ENCODE measurements around the gene ATP1B3.
"Not testable (repeated sequence)": the region's sequence is repeated elsewhere in the genome, so short reads cannot be mapped to it uniquely, and the experiment has no call there.

Gene ATP1B3

DNA sequence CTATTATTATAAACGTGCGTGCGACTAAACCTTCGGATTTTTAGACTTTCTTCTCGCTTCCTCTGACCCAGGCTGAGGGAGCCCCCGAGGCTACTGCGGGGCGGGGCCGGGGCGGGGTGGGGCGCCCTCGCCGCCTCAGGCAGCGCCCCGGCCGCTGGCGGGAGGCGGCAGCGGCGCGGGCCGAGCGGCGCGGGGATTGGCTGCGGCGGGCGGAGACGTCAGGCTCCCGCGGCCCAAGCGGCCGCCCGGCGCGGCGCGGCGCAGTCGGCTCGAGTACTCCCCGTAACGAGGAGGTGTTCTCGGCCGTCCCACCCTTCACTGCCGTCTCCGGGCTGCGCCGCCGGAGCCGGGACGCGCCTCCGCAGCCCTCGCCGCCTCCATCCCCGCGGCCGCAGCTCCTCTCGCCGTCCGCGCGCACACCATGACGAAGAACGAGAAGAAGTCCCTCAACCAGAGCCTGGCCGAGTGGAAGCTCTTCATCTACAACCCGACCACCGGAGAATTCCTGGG lies at the start of gene ATP1B3:
TSS of gene ATP1B3 (plus strand) at position 263 of the 510 bp plus-strand sequence. CDS start at position 422, 159 bp downstream.
- DNase-seq, result peak; percentile 76 to 80

DNA sequence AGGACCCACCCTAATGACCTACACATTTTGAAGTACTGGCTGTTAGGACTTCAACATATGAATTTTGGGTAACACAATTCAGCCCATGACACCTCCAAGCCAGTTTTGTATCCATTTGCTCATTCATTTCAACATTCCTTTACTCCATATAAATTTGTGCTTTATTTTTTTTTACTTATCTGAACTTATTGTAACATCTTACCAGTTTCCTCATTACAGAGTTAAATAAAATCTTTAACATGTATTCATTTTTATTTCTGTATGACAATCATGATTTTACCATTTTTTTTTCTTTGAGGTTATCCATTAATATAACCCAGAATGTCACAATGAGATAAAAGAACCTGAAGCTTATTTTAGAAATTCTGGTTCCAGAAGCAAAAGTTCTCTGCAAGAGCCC lies 48.0 kb upstream of the ATP1B3 start:
- no peak for DNase-seq

DNA sequence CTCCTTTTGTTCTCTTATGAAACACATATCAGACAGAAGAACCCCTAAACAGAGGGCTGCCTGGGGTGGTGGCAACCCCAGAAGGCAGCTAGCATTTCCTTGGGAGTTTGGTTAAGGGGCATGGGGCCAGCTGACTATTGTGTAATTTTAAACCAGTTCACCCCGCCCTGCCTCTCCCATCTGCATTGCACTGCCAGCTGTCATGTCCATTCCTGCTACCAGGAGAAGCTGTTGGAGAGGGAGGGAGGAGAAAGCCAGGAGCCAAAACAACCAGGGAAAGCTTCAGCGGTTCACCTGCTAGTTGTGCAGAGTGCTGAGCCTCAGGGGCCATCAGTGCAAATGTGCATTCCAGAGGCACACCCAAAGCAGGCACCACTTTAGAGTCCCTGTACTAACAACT lies 47.6 kb upstream of the ATP1B3 start:
- peak; percentile 88 to 95 for DNase-seq

DNA sequence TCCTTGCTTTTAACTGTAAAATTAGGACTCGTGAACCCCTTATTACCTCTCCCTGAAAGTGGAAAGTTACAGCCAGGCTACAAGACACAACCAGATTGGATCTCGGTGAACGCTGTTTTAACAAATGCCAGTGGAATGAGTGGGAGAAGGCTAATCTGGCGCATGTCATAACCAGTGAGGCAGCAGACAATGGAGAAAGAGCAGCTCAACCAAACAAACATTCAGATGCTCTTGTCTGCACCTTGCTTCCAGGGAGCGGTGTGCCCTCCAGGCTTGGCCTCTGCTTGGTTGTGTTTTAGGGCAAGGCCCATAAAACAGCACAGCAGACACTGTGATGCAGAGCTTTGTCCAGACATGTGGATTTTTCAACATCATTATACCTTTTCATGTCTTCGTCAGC lies 45.9 kb upstream of the ATP1B3 start:
- DNase-seq, result no peak

GRCh38 chr3:141834292-141834691 lies 42.2 kb upstream of the ATP1B3 start:
- DNase-seq, result no peak

- no peak for DNase-seq
Measured at GRCh38 chr3:141835557-141836229, 40.8 kb upstream of the ATP1B3 start.

DNA sequence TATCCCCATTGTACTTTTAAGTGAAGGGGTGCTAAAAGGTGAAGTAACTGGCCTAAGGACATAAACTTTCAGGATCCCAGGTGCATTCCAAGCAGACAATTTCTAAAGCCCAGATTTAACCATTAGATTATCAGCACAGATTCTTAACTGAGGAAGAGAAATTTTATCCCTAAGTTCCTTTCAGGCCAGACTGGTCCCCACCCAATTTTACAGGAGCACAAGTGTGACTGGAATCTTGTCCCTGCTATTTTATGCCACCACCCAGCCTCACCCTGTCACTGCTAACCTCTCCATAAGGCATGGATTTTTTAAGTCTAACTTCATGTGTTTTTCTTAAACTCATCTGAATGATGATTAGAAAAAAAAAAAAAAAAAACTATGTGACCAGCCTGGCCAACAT lies 37.1 kb upstream of the ATP1B3 start:
- DNase-seq, result no peak

DNA sequence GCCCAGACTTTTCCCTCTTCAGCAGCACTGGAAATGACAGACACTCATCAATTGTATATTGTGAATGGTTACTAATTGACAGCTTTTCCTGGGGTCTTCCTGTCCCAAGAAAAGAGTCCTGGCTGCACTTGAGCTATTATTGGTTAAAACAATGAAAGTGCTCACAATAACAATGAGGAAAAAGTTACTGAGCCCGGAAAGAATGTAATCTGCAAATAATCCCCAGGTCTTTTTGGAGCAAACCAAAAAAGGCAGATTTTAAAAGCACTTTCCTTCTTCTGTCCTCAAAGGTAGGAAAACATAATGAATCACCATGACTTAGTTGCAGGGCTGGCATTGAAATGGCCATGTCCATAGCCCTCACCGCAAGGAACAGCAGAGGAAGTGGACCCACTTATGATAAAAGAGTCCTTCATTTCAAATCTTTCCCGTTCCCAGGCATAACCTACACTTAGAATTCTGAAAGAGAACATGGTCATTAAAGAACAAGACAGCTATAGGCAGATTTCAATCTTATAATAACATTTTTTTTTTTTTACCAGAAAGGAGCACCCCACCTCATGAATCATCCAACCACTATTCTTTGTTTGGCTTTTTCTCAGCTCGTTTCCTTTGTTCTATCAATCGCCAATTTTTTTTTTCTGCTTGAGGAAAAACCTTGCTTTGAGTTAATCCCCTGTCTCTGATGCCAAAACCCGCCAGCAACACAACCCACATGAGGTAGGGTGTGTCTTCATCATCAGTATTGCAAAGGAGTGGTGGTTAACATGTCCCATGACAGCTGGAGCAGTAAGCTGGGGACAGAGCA lies 35.5 kb upstream of the ATP1B3 start:
- no peak for DNase-seq

DNA sequence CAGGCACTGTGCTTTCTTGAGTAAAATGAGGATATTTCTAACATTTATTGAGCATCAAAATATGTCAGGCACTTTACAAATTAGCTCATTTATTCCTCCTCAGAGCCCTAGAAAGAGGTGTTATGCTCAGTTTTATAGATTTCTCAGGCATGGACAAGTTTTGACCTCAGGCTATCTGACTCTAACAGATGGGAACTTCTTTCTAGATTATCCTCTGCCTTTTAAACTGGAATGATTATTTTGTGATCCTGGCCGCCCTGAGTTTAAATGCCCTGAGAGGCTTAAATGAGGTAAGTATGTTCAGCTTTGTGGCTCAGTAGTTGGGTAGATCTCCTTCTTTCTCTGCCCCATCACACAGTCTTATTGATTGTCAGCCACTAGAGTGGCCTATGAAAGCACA lies 32.3 kb upstream of the ATP1B3 start:
- DNase-seq, result no peak

DNA sequence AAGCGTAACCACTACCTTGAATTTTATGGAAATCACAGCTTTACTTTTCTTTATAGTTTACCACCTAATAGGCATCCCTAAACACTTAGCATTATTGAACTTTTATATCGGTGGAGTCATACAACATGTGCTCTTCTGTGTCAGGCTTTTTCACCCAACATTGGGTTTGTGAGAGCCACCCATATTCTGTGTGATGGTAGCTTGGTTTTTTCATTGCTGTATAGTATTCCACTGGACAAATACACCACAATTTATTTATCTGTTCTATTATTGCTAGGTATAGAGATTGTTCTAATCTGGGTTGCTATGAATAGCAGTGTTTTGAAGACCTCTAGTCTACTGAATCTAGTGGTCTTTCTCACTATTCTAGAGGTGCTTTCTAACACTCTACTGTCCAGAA lies 31.6 kb upstream of the ATP1B3 start:
- no peak for DNase-seq

DNA sequence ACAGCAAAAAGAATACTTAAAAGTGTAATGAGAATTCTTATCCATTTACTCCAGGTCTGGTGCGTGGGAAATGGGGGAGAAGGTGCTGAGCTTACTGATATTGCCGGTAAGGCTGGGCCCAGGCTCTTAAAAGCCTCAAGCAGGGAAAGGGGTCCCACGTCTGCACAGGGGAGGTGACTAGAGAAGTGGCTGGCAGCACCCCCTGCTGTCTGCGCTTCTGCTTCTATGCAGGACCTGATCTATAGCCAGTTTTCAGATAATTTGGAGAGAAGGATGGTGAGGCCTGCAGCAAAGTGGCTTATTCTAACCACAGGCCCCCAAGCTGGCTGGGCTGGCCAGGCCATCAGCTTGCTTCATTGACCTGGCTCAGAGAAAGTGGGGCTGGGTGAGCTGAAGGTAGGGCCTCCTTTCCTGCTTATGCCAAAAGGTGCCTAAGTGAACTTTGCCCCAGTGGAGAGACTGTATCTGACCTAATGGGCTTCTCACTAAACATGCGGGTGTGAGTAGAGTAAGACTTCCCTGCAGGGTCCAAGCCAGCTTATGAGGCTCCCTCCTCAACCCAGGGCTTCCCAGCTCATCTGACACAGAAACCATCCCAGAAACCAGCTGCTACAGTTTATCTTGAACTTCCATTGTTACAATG lies 30.9 kb upstream of the ATP1B3 start:
- no peak for DNase-seq

GRCh38 chr3:141846050-141846433 lies 30.4 kb upstream of the ATP1B3 start:
- no peak for DNase-seq

GRCh38 chr3:141848159-141848748 lies 28.2 kb upstream of the ATP1B3 start:
- not testable (repeated sequence) for DNase-seq

DNA sequence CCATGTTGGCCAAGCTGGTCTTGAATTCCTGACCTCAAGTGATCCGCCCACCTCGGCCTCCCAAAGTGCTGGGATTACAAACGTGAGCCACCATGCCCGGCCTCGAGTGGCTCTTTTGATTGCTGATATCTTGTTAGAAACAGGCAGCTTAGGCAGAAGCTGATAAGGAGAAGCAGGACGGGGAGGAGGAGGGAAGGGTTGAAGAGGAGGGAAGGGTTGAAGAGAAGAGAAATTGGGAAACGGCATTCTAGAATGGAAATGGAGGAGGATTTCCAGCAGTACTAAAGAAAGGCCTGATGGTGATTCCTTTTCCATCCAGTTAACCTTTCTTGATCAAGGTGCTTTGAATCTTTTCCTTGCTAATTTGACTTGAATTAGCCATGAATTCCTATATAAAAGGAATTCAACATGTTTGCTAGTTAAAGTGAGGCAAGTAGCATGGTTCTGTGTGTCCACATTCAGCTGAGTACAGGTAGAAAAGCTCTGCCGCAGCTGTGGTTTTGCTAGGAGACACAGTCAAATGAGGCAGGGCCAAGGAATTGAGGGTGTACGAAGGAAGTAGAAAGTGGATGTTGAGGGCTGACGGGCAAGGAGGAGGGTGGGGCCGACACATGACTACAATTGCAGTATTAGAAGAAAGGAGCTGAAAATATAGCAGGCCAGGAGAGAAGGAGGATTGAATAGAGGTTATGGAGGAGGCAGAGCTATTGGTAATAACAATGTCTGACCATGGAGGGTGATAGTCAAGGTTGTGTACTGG lies 27.2 kb upstream of the ATP1B3 start:
- DNase-seq, result no peak

DNA sequence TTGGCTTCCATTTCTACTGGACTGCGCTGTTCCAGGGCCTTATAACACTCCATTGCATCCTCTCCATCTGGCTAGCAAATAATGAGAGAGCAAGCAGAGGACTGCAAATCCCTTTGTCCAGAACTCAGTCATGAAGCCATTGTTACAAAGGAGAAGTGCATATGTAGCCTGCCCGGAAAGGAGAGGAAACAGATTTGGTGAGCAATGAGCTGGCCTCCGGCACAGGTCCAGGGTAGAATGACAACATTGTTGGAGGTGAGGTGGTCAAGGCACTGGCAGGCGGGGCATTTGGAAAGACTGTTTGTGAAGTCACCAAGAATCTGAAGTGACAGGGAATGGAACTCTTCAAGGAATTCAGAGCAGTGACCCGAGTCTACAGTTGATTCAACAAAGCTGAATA lies 25.0 kb upstream of the ATP1B3 start:
- no peak for DNase-seq

GRCh38 chr3:141853081-141853601 lies 23.3 kb upstream of the ATP1B3 start:
- DNase-seq, result no peak

GRCh38 chr3:141853629-141854168 lies 22.7 kb upstream of the ATP1B3 start:
- DNase-seq, result no peak

GRCh38 chr3:141854599-141854998 lies 21.8 kb upstream of the ATP1B3 start:
- DNase-seq, result no peak

DNA sequence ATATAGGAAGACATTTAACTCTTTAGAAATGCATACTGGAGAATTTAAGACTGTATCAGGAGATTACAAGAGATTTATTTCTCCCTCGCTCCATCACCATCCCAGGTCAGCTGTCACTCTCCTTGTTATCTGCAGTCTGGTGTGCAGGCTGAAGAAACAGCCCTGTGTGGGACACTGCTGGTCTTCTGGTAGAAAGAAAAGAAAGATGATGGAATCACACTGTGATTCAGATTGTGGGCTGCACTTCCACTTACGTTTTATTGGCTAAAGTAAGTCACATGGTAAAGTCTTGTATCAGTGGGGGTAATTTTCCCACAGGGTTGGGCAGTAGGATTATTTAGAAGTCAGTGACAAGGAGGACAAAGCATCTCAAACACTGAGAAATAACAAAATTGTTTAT lies 18.1 kb upstream of the ATP1B3 start:
- DNase-seq, result no peak

DNA sequence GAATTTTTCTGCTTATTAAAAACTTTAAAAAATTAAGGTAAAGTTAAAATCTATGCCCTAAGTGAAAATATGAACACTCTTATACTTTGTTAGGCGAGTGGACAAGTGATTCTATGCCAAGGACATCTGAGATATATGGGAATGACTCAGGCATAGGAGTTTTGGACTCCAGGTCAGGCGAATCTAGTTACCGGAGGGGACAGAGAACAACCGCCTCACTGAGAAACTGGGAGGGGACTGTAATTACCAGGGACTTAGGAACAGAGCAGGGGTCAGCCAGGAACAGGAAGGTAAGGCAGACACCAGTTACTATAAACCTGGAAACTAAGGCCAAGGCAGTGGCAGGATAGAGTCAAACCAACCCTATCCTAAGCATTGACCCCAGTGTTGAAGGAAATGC lies 16.8 kb upstream of the ATP1B3 start:
- DNase-seq, result no peak

DNA sequence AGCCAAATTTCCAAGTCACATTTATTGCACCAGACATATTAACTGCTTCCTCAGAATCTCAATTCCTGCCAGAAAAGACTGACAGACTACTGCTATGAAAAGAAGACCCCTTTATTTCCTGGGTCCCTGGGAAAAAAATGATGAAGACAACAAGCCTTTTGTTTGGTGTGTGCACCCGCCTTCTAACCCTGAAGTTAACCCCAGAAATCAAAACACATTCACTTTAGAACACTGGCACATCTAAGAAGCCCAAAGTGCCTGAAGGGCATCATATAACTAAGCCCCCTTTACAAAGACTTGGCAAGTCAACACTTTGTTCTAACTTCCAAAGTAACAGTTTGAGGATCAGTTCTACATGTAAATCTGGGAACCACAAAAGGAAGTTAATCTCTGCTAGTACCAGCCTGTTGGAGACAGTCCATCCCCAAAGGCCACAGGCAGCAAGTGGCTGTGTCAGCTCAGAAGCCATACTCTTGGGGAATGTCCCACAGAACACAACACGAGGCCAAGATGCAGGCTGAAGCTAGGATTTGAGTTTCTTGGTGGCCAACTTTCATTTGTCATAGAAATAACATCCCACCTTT lies 16.3 kb upstream of the ATP1B3 start:
- DNase-seq, result no peak

All from NCI-H524 (cell line).